A172 (cell line): ENCODE results near the gene MOCOS. TPM values are rescaled to one million over a fixed set of nuclear protein-coding genes. Genes with fewer than 3 reads are reported as not detected.
A peak's percentile ranks its signal among the peaks of the same experiment; 100 is the strongest.

ENCODE experiments used
- DNase-seq: peaks from one replicate; pipeline ENCODE4 v3.0.0-alpha.2; 2015; ENCODE audit warnings: low spot score
- total RNA-seq: library from RNA; depleted of rRNA; stranded (reverse); fragments of >200 nt; shearing (Covaris generic); gene quantifications from 2 replicates; pipeline ENCODE4 v1.2.3, GENCODE V29; 2014; rRNA removed

Gene MOCOS
- total RNA-seq, 1 experiment from 2014 or later: 3.9 TPM

DNA sequence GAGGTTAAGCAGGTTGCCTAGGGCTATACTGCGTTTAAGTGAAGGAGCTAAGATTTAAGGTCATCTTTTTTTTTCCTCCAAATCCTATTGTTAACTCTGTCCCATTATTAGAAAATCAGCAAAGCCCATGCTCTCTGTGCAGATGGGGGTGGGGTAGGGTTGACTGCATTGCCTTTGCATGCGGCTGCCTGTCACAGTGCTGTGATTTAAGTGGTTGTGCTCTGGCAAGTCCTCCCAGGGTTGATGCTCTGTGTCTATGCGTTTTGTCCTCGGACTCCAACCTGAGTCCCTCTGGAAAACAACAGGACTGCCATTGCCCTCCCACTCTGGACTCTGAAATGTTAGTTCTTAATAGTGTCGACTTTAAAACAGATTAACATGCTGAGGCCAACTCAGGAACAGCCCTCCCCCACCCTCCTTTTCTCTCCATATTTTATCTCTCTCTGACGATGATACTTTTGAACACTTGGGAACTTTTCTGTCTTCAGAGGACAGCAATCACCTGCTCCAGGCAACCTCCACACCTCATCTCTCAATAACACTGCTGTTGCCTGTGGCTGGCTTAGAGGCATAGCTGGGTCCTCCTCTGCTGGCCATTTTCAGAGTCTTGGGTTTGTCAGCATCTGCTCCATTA, 116.0 kb downstream of the MOCOS start:
- DNase-seq: no peak

DNA sequence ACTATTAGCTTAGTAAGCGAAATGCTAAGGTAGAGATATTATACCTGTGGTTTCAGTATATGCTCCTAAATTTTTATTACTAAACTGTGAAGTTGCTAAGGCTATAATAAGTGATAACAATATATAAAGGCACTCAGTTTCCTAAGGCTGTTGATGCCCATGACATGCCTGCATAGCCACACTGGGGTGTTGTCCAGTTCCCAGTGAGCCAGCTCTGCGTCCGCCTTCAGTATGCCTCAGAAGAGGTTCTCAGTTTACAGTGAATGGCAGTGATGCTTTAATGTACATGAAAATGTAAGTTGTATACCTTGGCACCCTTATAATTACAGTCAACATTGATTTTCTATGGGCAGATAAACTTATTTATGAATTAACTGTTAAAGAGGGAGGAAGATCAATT, 117.4 kb downstream of the MOCOS start:
- DNase-seq: no peak

DNA sequence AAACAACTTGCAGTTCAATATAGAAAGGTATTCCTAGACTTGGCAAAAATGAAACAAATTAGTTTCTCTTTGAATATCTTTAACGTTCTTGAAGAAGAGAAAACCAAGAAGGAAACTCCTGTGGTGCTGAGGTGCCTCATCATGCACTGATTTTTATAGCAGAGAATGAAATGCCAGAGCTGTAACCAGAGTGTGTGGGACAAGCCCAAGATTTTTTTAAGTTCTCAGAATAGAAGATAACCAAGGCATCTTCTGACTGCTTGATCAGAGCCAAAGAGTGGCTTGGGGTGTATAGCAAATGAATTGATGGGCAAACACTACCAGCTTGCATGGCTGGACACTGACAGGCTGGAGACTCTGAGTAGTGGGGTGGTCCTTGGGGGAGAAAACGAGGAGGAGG, 118.1 kb downstream of the MOCOS start:
- DNase-seq: no peak

DNA sequence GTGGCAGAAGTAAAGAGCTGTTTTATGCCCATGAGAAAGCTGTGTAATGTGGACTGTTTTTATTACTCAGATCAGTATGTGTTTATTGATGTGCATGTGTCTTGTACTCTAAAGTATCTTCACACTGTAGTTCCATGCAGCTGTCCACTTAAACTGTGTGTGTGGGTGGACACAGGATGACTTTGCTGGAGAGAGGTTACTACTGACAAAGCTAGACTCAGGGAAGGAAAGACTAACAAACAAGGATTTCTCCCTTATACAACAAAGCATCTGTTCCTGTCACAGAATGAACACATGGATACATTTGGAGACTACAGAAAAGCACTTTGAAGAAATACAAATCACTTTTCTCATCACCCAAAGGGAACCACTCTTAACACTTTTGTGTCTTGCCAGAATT, 120.2 kb downstream of the MOCOS start:
- no peak for DNase-seq

DNA sequence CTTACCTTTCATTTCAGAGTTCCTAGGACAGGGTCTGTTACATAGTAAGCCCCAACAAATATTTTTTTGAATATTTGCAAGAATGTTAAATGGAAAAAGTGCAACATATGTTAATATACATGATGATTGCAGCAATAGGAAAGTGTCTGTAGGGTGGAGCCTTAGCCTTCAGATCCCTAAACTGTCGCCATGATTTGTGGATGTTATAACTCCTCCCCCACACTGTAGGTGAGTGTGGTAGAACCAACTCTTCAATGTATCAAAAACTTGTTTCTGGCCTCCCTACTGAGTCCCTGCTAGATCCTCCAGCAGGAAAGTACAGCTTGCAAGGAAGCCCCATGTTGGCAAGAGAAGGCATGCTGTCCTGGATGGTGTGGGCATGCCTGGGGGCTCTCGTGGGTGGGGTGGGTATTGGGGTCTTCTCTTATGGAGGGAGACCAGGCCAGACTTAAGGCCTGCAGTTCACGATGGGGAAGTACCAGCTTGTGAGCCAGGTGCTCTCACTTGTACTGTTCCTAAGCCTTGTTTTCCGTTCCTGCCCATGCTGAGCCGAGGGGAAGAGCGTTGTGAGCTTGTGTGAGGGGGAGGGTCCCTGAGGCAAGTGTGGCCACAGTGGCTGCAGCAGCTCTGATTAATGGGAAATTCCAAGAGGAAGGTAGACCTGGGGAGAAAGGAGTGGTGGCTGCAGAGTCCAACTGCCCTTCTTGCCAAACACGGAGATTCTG, 121.6 kb downstream of the MOCOS start:
- DNase-seq: peak; percentile 16

DNA sequence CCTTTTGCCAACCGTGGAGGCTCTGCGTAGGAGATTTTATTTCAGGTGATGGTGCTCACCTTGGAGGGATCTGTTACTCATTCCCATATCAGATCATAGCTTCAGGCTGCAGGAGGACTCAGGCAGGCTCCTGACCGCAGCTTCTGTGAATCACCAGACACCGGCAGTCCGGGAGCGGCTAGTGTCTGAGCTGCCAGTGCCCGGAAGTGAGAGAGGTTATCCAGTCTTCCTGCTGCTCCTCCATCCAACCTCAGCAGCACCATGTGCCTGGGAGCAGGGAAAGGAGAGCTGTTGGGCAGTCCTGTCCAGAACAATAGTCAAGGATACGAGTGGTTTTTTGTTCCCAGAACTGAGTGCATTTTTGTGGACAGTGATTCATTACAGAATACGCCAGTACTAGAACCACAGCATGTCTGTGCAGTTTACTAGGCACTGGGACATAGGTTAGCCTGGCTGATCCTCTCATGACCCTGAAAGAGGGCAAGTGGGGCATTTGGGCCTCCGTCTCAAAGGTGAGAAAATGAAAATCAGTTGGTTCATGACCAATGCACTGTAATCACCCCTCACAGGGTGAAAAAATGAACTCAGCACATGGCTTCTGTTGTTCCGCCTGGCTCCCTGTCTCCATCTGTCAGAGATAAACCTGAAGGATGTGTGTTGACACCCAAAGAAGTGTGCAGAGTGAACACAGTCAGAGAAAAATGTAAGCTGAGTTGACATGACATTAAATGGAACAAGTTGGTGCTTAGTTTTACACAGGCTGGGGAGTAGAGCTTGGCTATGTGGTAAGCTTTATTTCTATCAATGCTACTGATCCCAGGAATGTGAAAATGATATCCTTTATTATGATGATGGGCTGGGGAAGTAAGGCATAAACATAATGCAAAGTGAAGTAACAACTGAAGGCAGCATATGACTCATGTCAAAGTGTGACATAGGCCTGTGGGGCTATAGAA, 122.4 kb downstream of the MOCOS start:
- DNase-seq: peak; percentile 99

DNA sequence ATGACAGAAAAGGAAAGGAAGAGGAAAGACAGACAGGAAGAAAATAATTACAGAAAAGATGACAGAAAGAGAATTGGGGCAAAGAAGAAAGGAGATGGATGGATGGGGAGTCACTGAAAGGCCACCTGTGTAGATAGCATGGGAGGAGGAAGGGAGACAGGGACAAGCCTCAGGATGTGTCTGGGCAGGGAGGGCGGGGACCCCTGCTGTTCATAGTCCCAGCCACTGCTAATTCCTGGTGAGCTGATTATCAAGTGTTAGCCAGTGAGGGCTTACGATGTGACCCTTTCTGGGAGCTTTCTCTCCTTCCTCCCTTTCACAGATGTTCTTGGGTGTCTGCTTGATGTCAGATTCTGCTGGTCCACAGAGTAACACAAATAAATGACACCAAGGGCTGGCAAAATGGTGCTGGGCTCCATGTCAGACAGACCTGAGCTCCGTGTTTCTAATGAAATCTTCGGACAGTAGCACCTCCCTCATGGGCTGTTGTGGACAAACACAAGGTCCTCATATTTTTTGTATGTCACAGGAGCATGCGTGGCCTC, 123.8 kb downstream of the MOCOS start:
- DNase-seq: peak; percentile 22

DNA sequence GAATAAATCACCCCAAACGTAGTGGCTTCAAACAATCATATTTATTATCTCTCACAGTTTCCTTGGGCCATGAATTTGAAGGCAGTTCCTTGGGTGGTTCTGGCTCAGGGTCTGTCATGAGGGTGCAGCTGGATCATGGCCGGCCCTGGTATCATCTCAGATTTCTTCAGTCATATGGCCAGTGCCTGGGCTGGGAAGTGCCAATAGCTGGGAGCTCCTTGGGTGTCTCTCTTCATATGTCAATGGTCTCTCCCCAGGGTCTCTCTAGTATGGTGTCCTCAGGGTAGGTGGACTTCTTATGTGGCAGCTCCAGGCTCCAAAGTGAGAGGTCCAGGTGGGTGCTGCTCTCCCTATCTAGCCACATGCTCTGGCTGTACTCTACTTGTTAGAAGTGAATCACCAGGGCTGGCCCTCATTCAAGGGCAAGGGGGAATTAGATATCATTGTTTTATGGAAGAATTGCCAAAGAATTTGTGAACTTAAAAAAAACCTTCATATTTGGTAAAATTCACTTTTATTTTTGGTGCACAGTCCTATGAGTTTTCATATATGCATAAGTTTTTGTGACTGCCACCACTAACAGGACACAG, 125.6 kb downstream of the MOCOS start:
- no peak for DNase-seq

DNA sequence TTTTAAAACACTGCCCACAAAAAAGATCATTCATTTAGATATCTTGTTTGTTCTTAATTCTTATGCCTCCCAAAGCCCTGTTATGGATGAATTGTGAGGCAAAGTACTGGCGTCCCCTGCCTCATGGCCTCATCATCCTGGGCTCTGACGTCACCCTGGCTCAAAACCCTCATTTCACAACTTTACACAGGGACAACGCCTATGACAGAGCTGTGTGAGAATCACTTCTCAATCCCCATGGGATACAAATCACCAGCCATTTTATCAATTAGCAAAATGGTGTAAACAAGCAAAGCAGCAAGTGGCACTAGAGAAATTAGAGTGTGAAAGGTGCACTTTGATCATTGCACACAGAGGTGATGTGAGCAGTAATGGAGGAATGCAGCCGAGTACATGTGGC, 126.8 kb downstream of the MOCOS start:
- no peak for DNase-seq

DNA sequence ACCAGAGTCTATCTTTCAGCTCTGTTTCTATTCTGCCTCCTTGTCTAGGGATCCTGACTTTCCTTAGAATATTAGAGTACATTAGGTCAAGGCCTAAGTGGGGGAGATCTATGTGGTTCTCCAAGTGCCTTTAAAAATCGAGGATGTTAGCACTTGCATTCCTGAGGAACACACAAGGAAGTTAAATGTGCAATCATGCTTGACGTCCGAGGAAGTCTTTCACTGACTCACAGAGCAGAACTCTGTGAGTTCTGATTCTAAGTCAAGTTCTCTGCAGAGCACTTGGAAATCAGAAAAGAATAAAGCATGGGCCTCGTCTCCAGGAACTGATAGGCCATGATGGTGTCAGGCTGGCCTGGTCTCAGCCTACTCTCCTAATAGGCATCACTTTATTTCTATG, 127.5 kb downstream of the MOCOS start:
- peak; percentile 61 for DNase-seq

DNA sequence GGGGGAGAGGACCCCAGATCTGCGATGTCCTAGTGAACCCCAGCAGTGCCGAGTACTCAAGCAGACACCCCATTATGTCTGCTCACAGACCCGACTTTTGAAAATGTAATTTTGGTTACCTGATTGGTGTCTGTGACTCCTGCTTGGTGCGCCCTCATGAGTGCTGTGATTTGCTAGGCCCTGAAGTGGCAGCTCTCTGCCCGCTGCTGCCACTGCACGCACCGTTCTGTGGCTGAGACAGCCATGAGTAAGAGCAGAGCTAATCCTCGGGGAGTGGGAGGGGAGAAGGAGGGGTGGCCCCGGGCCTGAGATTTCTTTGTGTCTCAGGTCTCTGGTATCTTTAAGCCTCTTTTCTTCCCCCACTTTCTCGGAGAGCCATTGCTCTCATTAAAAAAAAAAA, 128.4 kb downstream of the MOCOS start:
- DNase-seq: peak; percentile 67

DNA sequence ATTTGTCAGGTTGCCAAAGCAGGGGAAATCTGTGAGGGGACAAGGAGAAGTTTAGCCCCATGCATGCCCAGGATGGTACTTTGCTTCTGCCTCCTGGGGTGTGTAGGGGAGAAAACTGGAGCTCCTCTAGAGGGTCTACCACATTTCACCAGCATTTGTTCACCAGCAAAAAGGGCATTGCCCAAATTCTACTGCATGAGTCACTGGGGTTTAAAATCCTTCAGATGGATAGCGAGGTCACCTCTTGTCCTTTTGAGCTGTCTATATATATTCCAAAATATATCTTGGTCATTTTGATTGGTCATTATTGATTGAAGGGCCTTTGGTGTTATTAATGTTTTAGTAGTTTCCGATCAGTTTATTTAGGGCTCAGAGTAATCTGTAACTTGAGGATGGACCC, 128.9 kb downstream of the MOCOS start:
- DNase-seq: peak; percentile 12

Other genes starting within 250 kb of the MOCOS start
- gene RPRD1A, start 119.9 kb upstream of the MOCOS start, total RNA-seq: 80.6 and 83.3 TPM in 2 replicates
- gene SLC39A6, start 58.2 kb upstream of the MOCOS start, total RNA-seq: 139 and 176 TPM in 2 replicates
- gene ELP2, start 57.6 kb upstream of the MOCOS start, total RNA-seq: 55.2 and 55.5 TPM in 2 replicates
- 13.0 and 19.3 TPM in 2 replicates for gene FHOD3, start 110.2 kb downstream of the MOCOS start, total RNA-seq